GM21360 (cell line): ENCODE data around the gene TCF4.

Source experiments
- ATAC-seq: cut with Tn5 transposase; IDR thresholded peaks from one replicate; pipeline ENCODE4 v1.9.1; 2021; ENCODE audit warnings: mild to moderate bottlenecking, moderate library complexity; ENCODE audit not compliant: unreplicated experiment

TCF4 gene

DNA sequence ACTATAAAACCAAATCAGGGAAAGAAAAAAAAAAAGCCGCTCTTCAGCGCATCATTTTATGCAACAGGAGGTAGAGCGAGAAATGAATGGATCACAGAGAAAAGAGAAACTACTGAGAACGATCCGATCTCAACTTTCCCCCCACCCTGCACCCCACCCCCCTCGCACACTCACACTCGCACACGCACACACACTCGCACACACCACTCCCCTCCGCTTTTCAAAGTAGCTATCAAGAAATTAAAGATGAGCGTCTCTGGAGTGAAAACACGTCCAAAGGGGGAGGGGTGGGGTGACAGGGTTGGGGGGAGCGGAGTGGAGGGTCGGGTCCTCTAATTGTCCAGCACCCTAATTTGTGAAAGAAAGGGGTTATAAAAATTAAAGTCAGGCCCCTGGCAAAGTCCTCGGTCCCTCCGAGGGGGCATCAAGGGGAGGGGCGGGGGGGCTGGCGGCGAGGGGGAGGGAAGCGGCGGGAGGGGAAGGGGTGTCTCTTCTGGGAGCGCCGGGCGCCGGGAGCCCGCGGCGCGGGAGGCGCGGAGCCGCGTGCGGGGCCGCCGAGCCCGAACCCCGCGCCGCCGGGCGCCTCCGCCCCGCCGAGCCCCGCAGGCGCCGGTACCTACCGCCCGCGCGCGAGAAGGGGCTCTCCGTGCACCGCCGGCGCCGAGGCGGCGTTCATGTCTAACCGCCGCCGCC is 428 bp downstream of the TCF4 start:
- no peak for ATAC-seq

DNA sequence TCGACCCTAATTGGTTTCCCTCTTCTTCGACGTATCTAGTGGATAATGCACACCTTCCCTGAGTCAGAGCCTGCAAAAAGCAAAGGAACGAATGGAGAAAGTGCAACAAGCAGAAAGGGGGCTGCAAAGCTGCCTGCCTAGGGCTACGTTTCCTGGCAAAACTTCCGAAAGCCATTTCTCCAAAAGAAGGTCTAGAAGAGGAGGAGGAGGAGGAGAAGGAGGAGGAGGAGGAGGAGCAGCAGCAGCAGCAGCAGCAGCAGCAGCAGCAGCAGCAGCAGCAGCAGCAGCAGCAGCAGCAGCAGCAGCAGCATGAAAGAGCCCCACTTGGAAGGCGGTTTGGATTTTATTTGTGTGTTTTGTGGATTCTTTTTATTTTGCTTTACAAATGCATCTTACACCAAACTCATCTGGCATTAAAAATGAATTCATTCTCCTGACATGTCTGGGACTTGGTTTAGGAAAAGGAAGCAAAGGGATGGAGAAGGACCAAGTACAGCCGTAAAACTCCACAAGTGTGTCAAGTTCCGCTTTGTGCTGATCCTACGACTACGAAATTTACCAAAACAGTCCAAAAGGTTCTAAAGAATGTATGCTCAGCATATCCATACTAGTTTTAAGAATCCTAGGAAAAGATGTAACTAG is 2.0 kb downstream of the TCF4 start:
- ATAC-seq, result no peak

DNA sequence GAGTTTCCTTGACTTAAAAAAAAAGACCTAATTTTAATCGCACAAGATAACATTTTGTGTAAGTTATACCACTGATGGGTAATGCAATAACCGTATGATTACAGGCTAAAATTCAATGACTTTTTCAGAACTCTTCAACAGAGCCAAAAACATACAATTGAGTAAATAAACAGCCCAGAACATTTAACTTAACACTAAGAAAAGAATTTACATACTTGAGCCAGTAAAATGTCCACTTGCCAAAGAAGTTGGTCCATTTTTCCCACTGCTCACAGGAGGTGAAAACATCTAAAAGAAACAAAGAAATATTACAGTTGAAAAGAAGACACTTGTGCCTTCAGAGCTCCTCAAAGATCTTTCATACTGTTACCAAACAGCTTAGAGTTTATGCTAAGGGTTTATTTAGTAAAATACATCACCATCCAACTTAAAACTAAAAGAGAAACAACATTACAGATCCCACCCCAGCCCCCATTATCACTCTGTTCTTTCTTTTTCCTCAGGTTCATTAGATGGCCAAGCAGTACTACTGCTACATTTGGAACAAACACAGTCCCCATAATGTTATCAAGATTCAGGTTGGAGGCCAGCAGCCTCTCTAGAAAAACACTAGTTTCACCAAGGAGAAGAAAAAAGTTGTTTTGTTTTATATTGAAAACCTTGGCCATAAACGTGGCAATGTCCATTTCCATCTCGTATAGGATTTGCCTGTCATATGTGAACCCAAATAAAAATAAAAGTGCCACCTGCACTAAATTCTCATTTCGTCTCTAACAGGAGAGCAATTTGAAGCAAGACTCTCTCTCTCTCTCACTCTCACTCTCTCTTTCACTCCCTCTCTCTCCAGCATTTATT is 2.7 kb downstream of the TCF4 start:
- no peak for ATAC-seq

DNA sequence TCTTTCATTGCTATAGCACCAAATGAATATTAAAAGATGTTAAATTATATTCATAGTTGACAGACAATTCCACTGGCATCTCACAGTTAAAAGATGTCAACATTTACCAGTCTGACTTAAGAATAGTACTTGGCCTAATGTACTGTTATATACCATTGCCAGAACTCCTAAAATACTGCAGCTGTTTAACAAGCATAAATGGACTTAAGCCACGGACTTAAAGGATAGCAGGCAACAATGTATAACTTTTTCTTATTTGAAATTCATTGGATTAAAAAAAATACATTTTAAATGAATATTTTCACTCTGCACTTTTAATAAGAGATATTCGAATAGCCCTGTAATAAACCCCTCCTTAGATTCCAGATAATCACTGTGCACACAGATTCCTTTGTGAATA is 3.8 kb downstream of the TCF4 start:
- no peak for ATAC-seq

DNA sequence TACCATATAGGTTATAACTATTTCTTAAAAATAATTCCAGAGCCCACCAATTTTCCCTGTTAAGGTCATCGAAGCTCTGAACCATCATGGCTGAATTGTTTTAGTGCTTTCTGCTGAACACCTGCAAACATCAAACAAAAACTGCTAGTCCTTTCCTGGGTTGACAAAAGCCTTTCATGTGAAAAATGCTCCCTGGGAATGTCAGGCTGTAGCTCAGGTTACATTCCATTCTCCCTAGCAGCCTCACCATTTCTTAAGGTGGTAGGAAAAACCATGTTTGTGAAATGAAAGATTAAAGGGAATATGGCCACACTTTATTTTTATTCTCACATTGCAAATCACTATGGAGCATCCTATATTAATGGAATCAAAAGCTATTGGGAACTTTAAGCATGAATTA is 5.7 kb downstream of the TCF4 start:
- no peak for ATAC-seq

DNA sequence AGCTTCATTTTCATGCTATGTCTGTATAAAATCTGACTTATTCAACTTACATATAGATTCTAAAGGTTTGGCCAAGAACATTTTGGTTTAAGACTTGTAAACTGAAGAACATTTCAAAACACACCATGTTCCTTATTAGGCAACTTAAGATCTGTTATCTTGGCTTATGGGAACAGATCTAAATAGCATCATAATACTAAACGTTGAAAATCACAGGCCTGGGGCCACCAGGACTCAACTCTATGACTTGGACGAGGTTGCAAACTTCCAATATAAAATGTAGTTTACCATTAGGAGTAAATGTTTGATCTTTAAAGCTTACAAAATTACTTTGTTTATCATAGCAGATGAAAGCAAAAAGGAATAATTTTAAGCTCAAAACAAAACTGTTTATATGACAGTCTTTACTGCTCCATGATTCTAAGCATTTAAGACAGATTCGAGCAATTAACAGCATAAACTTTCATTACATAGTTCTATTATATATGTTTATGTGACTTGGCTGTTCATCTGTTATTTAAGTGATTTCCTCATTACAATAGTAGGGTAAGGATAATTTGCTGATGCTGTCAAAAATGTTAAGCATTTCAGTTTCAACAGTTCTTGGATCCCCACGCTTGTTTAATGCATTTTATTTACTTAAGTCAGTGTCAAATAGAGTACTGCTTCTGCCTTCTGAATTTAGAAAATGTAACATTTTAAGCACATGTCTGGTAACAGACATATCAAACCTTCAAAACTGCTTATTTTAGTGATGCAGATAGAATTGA is 8.3 kb downstream of the TCF4 start:
- ATAC-seq, result no peak

DNA sequence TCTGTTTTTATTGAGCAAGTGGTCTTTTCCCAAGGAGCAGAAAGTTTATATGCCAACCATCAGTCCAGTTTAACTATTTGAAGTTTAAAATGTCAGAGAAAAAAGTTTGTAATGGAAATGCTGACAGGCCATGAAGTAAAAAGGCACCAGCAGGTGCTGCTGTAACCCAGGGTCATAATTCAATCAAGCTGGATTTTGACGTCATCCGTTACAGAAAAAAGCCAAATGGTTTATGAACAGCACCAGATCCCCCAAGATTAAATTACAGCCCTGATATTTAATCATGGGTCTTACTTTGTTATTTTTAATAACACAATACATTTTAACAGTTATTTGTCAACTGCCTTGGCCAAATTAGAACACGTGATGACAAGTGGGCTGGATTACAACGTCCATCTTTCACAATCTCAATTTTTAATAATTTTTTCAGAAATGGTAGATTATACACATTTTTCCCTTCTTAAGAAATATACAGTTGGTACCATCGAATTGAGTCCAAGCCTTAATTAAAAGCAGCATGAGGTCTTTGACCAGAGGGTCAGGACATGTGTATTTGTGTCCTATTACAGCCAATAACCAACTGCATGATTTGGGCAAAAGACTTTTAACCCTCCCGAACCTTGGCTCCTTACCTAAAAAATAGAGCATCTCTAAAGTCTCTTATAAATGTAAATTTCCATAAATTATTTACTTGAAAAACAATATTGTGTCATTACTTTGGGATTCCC is 10.0 kb downstream of the TCF4 start:
- ATAC-seq, result no peak

DNA sequence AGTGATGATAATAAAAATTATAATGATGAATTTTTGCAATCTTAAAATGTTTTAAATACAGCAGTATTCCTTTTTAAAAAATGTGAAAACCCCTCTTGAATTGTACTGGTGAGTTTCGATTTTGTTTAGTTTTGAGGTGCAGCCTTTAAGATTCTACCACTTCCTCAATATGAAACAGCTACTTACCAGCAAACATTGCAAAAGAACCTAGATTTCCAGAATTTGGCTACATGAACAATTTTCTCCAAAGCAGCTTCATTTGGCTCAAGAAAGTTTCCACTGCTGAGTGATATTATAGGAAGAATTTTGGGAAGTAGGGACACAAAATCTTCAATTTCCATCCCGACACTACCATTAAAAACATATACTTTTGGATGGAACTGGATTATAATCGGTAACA is 12.0 kb downstream of the TCF4 start:
- ATAC-seq, result no peak

DNA sequence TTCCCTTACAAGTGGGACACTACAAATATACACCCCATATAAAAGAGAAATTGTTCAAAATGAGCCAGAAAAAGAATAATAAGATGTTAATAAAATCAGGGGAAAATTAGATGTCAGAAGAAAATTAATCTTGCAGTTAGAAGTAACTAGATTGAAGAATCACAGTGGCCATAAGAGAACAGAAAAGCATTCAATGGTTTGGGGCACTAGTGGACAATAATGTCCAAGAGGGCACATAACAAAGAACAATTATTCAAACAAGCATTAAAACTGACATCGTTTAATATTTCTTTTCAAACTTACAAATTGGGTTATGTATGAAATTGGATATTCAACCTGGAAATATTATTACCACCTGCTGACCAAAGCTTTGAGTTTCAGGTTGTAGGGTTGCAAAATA is 12.9 kb downstream of the TCF4 start:
- no peak for ATAC-seq

DNA sequence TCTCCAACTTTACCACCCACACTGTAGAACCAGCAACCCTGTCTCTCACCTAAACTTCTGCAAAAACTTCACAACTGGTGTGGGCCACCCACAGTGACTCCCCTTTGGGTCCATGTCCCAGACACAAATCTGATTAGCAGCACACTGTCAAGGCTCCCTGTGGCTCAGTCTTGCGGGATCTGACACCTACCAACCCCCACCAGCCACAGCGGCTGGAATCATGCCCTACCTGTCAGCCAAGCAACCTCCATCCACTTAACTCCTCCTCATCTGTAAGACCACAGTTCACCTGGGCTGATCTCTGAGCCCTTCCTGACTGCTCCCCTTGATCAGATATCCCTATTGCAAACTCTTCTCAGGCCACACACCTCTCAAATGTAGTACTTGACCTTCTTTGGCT is 14.6 kb downstream of the TCF4 start:
- ATAC-seq, result no peak

DNA sequence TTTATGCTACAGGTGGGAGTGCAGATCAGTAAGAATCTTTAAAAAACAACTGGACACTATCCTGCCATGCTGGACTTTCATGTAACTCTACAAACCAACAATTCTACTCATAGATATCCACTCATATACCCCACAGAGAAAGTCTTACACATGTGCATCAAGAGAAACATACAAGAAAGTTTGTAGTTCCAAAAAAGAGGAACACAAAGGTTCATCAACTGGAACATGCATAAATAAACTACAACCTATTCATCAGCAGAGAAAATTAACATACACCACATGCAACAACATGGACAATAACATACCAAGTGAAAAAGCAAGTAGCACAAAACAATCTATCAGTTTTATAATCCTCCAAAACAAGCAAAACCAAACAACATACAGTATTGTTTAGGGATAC is 17.0 kb downstream of the TCF4 start:
- no peak for ATAC-seq

DNA sequence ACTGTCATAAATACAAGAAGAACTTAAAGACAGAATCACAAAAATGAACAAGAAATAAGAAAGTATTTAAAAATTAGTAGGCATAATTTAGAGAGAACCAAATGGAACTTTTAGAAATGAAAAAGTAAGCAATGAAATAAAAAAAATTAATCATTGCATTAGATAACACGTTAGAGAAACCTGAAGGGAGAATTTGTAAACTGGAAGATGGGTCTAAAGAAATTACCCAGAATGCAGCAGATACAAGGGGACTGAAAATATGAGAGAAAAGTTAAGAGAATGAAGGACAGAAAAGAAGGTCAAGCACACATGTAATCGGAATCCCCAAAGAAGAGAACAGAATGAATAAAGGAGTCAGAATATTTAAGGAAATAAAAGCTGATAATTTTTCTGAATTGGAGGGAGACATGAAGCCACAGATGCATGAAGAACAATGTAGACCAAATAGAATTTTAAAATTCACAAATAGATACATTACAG is 21.5 kb downstream of the TCF4 start:
- ATAC-seq, result no peak

DNA sequence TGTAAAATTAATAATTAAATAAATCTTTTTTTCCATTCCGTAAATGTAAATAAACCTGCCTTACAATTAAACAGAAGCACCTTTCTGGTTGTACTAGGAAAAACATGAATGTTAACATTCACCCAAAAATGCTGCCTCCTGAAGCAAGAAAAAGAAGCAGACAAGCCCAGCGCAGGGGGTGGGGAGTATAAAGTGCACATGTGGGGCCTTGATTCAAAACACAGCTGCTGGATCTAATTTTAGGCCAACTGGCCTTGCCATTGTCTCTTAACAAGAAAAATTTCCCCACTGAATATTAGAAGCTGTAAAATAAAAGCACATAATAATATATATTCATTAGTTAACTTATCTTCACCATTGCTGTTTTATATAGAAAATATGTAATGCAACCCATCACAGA is 28.3 kb downstream of the TCF4 start:
- no peak for ATAC-seq

DNA sequence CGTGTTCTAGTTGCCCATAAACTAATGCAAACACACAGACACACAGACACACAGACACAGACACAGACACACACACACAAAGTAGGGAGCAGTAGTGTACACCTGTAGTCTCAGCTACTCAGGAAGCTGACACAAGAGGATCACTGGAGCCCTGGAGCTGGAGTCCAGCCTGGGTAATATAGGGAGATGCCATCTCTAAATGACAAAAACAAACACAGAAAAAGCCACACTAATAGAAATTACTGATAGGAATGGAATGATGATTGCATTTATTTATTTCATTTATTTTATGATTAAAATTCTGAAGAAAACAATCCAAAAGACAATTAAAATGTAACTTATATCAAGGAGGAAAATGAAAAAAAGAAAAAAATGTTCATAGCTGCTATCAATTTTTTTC is 30.8 kb downstream of the TCF4 start:
- no peak for ATAC-seq

DNA sequence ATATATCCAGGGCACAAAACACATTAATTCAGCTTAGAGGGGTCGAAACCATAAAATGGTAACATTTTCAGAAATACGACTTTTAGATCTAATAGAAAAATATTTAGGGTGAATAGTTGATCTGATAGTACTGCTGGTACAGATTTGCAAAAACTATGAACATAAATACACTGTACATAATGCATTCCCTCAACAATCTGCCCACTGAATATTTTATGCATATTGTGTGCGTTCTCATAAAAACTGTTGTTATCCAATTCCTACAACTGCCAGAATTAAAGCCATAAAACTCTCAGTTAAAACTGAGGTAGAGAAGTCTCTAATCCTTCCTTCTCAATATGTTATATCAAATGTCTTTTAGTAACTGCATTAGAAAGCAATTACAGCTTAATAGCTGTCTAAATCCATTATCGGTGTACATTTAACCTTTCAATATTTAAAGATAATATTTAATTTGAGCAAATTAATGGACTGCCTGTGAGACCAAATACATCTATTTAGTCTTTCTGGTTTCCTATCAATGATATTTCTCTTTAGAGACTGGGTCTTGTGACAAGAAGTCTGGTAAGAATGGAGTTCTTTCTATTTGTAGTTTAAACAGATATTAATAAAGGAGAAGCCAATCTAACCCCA is 32.5 kb downstream of the TCF4 start:
- ATAC-seq, result no peak

DNA sequence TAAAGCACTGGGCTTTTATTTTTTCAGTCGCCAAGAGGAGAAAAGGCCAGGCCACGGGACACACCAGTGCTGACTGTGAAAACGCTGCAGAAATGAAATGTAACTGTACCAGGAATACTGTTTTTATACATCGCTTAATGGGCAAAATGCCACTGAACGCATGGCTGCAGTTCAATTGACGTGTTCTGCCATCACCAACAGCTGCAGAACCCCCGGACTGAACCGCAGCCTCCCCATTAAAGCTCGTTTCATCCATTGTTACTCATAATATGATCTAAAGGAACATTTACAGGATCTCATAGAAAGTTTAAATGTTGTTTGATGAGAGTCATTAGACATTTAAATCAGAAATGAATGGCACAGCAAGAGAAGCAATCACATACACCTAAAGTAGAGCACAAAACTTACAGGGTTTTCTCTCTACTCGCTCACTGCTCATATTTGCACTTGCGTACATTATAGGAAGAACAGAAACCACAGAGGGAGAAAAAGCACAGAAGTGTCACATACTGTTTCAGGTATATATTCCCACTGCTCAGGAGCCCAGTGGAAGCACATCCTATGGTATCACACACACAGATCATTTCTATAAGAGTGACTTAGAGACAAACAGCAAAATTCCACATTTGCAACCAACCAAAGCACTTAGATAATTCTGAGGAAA is 35.3 kb downstream of the TCF4 start:
- no peak for ATAC-seq

DNA sequence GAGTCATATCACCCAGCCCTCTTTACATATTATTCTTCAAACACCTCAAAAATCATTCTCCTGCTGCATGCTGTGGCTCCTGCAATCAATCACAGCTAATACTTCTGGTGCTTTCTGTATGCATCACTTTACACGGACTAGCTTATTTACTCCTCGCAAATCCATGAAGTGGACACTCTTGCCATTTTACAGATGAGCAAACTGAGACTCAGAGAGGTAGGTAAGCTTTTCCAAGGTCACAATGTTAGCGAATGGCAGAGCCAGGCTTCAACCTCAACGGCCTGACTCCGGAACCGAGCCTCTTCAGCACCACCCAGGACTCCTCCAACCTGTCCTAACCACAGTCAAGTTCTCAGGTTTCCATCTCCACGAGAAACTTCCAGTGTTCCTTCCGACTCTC is 36.8 kb downstream of the TCF4 start:
- ATAC-seq, result no peak

DNA sequence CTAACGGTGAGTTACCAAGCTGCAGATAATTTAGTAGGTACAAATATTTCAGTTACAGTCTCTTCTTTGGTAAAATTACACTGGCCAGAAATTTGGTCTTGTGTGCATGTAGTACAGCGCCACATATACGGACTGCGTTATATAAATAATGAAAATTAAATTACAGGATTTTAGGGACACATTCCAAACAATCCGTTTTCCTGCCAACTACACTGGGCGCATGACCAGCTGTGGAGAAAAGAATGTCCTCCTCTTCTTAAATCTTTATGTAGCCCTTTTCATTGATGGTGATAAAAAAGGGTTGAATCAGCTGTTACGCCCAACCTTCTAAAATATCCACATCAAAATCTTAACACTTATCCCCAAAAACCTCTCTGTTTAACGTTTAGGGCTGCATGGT is 37.5 kb downstream of the TCF4 start:
- no peak for ATAC-seq

DNA sequence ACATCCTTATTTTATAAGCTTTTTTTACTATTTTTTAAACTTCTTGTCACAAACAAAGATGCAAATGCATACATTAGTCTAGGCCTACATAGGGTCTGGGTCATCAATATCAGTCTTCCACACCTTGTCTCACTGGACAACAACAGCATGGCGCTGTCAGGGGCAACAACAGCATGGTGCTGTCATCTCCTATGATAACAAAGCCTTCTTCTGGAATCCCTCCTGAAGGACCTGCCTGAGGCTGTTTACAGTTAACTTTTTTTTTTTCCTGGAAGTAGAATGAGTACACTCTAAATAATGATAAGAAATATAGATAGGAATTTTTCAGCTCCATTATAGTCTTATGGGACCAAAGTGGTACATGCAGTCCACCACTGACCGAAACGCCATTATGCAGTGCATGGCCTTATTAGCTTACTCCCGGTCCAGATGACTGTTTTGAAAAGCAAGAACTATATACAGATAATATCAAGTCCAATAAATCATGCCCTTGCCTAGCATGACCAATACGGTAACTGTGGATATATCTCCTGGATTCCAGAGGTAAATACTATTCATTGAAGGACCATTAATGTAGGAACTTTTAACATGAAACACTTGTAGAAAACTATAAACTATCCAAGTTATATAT is 38.4 kb downstream of the TCF4 start:
- no peak for ATAC-seq
